LNCaP clone FGC (cell line): ENCODE data around the gene BORCS6.

Source experiments
- DNase-seq: peaks from one replicate; pipeline ENCODE4 v3.0.0-alpha.2; 2011; ENCODE audit warnings: low read depth
- H3K4me3 ChIP-seq: 2 replicates; pipeline ENCODE4 v1.5.1; 2011; ENCODE audit warnings: mild to moderate bottlenecking, low read depth, low read length, control low read depth
- TF ChIP-seq, protein P1 (sequence below): IDR thresholded peaks from 2 replicates; pipeline ENCODE4 v1.5.1; 2012; ENCODE audit warnings: mild to moderate bottlenecking; ENCODE audit not compliant: control insufficient read depth, insufficient read depth; ENCODE audit errors: extremely low read depth

BORCS6 gene

GRCh38 chr17:8142158-8142886 lies 47.7 kb downstream of the BORCS6 start:
- TF ChIP-seq, protein P1, sequence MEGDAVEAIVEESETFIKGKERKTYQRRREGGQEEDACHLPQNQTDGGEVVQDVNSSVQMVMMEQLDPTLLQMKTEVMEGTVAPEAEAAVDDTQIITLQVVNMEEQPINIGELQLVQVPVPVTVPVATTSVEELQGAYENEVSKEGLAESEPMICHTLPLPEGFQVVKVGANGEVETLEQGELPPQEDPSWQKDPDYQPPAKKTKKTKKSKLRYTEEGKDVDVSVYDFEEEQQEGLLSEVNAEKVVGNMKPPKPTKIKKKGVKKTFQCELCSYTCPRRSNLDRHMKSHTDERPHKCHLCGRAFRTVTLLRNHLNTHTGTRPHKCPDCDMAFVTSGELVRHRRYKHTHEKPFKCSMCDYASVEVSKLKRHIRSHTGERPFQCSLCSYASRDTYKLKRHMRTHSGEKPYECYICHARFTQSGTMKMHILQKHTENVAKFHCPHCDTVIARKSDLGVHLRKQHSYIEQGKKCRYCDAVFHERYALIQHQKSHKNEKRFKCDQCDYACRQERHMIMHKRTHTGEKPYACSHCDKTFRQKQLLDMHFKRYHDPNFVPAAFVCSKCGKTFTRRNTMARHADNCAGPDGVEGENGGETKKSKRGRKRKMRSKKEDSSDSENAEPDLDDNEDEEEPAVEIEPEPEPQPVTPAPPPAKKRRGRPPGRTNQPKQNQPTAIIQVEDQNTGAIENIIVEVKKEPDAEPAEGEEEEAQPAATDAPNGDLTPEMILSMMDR = no peak
- no peak for DNase-seq
- no peak overlapping the region for H3K4me3 ChIP-seq

DNA sequence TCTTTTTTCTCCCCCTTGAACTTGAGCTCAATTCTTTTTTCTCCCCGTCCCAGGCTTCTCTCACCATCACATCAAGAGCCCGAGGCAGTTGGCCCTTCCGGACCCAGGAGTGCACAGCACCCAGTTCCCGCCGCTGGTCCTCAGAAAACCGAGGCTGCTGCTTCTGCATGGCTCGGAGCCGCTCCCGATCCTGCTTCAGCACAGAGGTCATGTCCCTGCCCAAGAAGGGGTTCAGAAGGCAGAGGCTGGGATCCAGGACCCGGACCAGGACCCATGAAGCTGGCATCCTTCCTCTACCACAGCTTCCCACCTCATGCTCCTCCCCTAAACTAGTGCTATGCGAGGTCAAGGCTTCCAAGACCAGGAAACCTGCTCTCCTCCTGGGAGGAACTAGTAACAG lies 48.2 kb downstream of the BORCS6 start:
- DNase-seq = no peak
- H3K4me3 ChIP-seq = no peak overlapping the region
- TF ChIP-seq, protein P1 = no peak

DNA sequence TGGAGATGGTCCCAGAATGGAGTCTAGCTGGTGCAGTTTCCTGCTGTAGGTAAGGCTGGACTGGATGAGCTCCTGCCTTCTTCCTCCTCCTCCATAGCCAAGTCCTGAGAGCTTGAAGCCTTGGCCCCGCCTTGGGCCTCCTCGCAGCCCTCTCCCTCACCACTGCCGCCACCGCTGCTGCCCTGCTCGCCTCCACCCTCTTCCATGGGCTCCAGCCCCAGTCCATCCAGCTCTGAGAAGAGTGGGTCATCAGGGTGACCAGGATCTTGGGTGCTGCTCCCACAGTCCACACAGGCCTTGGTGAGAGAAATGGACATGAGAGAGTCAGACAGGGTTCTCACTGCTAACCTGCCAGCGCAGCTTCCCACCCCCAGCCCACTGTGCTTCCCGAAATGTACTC lies 48.9 kb downstream of the BORCS6 start:
- DNase-seq = no peak
- TF ChIP-seq, protein P1 = no peak
- H3K4me3 ChIP-seq = no peak overlapping the region

GRCh38 chr17:8140065-8141029 lies 49.6 kb downstream of the BORCS6 start:
- DNase-seq = no peak
- H3K4me3 ChIP-seq = no peak overlapping the region
- TF ChIP-seq, protein P1 = no peak

DNA sequence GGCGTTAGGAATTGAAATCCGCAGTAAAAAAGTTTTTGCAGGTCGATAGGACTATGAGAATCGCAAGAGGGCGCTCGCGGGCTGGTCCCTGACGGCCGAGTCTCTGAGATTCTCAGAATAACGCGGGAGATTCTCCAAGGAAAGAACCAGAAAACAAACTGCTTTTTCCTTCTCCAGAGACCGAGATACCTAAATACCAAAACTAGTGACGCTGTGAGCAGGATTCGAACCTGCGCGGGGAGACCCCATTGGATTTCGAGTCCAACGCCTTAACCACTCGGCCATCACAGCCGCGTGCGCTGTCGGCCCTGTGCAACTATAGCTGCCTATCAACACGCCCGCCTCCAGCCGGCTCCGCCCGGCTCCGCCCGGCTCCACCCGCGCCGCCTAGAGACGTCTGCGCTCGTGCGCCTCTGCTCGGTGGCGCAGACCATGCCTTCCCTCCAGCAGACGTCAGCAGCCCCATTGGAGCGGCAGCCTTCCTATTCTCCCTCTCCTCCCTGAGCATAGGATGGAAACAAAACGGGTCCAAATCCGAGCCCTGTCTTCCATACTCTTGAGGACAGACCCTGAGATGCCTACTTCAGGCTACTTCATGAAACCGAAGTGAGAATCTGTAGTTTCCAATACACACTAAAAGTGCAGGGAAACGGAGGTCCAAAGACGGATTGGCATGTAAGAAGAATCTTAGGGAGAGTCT lies 51.2 kb downstream of the BORCS6 start:
- H3K4me3 ChIP-seq = peak overlapping the region; percentile 58
- DNase-seq = peak; percentile 92

DNA sequence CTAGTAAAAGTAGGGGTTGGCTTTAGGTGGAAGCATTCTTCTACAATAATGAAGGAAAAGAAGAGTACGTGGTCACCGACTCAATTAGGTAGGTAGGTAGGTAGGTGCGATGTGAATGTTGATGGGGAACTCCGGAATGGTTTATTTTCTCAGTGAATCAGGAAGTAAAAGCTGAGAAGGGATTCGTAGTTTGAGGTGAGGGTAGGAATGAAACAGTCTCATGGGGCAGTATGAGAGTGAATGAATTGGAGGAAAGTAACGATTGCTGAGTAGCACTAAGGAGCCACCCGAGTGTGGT lies 51.7 kb downstream of the BORCS6 start:
- no peak for DNase-seq
- TF ChIP-seq, protein P1 = no peak
- peak overlapping the region; percentile 58 for H3K4me3 ChIP-seq

More for the DNA sequence above, 51.2 kb downstream of the BORCS6 start:
- TF ChIP-seq, protein P1 = peak; percentile 77
